GM12892 (cell line): ENCODE data around the gene NCAM1.

Source experiments
- POLR2A ChIP-seq: IDR thresholded peaks from 2 replicates; pipeline ENCODE4 v1.6.1; 2011; ENCODE audit warnings: low read depth, low read length, control low read depth
- POLR2AphosphoS5 ChIP-seq: IDR thresholded peaks from 2 replicates; pipeline ENCODE4 v1.6.1; 2011; ENCODE audit warnings: low read depth, low read length, control low read depth
- TAF1 ChIP-seq: IDR thresholded peaks from 2 replicates; pipeline ENCODE4 v1.6.1; 2011; ENCODE audit warnings: low read depth, mild to moderate bottlenecking, control low read depth, low read length, borderline replicate concordance

DNA sequence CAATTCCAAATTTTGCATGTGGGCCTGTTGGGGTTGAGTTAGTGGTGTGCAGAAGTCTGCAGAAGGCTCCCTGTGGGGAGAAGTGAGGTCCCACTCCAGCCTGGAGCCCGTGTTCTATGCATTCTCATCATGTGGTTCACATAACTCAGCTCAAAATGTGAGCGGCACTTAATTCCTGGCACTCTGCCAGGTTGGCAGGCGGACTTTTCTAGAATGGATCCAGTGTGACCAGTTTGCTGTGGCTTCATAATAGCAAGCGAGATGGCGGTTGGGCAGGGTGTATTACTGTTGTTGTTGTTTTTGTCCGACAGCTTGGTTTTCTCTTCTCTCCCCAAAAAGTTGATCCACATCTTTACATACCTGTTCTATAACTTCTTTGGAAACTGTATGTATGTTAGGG is 206.4 kb downstream of the NCAM1 start:
- no peak for TF ChIP-seq POLR2A
- TF ChIP-seq POLR2AphosphoS5 = no peak
- TF ChIP-seq TAF1 = no peak
